Measurements from ENCODE around the gene EXOSC9. TPM values are rescaled to one million over a fixed set of nuclear protein-coding genes. Genes with fewer than 3 reads are reported as not detected.

Gene EXOSC9
- total and polyA plus RNA-seq, 10 of the 15 experiments (the other 5 are each of a cell fraction or from before 2014, with no cell fraction given) = 49.0 to 131 (median 85.4) TPM

DNA sequence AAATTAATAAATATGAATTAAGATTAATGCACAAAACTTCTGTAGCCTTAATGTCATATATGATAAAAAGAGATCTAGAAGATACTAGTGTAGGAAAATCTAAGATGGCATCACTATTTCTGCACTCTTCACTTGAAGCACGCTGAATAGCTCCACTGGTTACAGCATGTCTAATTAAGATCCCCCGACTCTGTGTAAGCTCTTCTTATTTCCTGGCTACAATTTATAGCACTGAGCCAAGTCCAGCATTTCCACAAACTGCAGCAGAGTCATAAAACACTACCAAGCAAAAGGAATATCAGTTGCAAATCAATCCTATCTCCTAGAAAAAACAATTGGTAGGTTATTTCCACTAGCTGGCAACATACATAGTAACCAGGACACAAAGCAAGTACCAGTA lies 23.8 kb downstream of the EXOSC9 start:
- POLR2A ChIA-PET = interaction anchor here (0.9 to 3.3 kb wide), 5 partner anchors 21 to 48 kb away, joined by 3 to 16 read pairs (median 7); partner anchors contain the start of genes BBS7 and EXOSC9
- no peaks in the 10 kb centered on the region for H3K27me3 ChIP-seq (replicated peaks in 1 of 2; ENCODE audit: control insufficient read depth in 2 of 2, insufficient read depth in 2 of 2, low read length in 1 of 2)
- SMC1A ChIA-PET (ENCODE audit: uncharacterized antibody, unreplicated experiment) = interaction anchor here (0.7 to 1.9 kb wide), 10 partner anchors 11 to 778 kb away, joined by 3 to 12 read pairs (median 3); partner anchors contain the start of genes BBS7 and EXOSC9
- RAD21 ChIA-PET (ENCODE audit: unreplicated experiment) = interaction anchor here (1.0 to 1.6 kb wide), 6 partner anchors 10 to 362 kb away, joined by 3 to 10 read pairs (median 4); partner anchors contain the start of genes BBS7 and EXOSC9
- H3K4me3 ChIP-seq = no peak overlapping the region
- 50% methylated on average over 2 of the region's 2 CpGs for WGBS (ENCODE audit: insufficient coverage, insufficient replicate concordance, low lambda C conversion rate, missing lambda C conversion rate)
- H4K20me1 ChIP-seq (ENCODE audit: control insufficient read depth, insufficient read depth) = no peaks in the 10 kb centered on the region
- CTCF ChIA-PET = interaction anchor here (0.7 to 1.6 kb wide), 10 partner anchors 9 to 823 kb away, joined by 3 to 7 read pairs (median 3); partner anchors contain the start of gene ANXA5
- FAIRE-seq (no peak), ATAC-seq (no peak), DNase-seq (ENCODE audit: low read depth, low spot score) (no peak)
- in situ Hi-C loops (cut with MboI) (no loop called here), intact Hi-C loops (cut with micrococcal nuclease; ENCODE audit: unreplicated experiment) (no loop called here)
- no peaks in the 10 kb centered on the region for H3K4me1 ChIP-seq (ENCODE audit: control insufficient read depth, insufficient read depth, low read length)
- peaks cover 37% of the 10 kb centered on the region for H3K79me2 ChIP-seq (ENCODE audit: control insufficient read depth, insufficient read depth, low read length)
- no TSS peak for BruUV-seq (replicated peaks)
- H2AFZ ChIP-seq (ENCODE audit: control insufficient read depth, low read depth, low read length) = peak overlapping the region; percentile 48; the same call in 1 of the 2 replicates
- TF ChIP-seq, protein P1, sequence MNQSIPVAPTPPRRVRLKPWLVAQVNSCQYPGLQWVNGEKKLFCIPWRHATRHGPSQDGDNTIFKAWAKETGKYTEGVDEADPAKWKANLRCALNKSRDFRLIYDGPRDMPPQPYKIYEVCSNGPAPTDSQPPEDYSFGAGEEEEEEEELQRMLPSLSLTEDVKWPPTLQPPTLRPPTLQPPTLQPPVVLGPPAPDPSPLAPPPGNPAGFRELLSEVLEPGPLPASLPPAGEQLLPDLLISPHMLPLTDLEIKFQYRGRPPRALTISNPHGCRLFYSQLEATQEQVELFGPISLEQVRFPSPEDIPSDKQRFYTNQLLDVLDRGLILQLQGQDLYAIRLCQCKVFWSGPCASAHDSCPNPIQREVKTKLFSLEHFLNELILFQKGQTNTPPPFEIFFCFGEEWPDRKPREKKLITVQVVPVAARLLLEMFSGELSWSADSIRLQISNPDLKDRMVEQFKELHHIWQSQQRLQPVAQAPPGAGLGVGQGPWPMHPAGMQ (IDR thresholded peaks at IDR 0.05; ENCODE audit: borderline replicate concordance) = no peak
- TF ChIP-seq CREB1 (IDR thresholded peaks at IDR 0.05; ENCODE audit: low read depth) = no peak
- no peak for TF ChIP-seq HDAC6 (IDR thresholded peaks at IDR 0.05; ENCODE audit: unreplicated experiment)
- TF ChIP-seq, protein P2, sequence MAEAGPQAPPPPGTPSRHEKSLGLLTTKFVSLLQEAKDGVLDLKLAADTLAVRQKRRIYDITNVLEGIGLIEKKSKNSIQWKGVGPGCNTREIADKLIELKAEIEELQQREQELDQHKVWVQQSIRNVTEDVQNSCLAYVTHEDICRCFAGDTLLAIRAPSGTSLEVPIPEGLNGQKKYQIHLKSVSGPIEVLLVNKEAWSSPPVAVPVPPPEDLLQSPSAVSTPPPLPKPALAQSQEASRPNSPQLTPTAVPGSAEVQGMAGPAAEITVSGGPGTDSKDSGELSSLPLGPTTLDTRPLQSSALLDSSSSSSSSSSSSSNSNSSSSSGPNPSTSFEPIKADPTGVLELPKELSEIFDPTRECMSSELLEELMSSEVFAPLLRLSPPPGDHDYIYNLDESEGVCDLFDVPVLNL (IDR thresholded peaks at IDR 0.05; ENCODE audit: low read depth, low read length) = no peak
- TF ChIP-seq RBBP5 (conservative IDR thresholded peaks at IDR 0.05) = no peak
- no peak for TF ChIP-seq RAD51 (IDR thresholded peaks at IDR 0.05)
- no peak for TF ChIP-seq TBL1XR1 (IDR thresholded peaks at IDR 0.05; ENCODE audit: low read depth, low read length)
- TF ChIP-seq IRF4 (IDR thresholded peaks at IDR 0.05; ENCODE audit: low read depth, low read length) = no peak
- TF ChIP-seq MEF2B (IDR thresholded peaks at IDR 0.05; ENCODE audit: partially characterized antibody, poor library complexity, severe bottlenecking) = no peak
- H3K9ac ChIP-seq (ENCODE audit: control insufficient read depth, insufficient read depth, low read length) = no peak overlapping the region
- H3K27ac ChIP-seq (ENCODE audit: control insufficient read depth, insufficient read depth) = no peak overlapping the region
- no peaks in the 10 kb centered on the region for H3K36me3 ChIP-seq (ENCODE audit: control insufficient read depth in 2 of 2, insufficient read depth in 2 of 2, low read length in 1 of 2)
- H3K9me3 ChIP-seq (replicated peaks; ENCODE audit: control insufficient read depth, insufficient read depth, low read length) = no peaks in the 10 kb centered on the region
- no peak overlapping the region for H3K4me2 ChIP-seq (ENCODE audit: control insufficient read depth, insufficient read depth)

Measured in GM12878 (cell line).